Epithelial cell of proximal tubule (primary cell): ENCODE data around the gene CBR1. TPM values are rescaled to one million over a fixed set of nuclear protein-coding genes. Genes with fewer than 3 reads are reported as not detected.
A peak's percentile ranks its signal among the peaks of the same experiment; 100 is the strongest.

ENCODE experiments used
- DNase-seq: peaks from one replicate; pipeline ENCODE4 v3.0.0-alpha.2; 2011; ENCODE audit warnings: low read depth
- H3K4me3 ChIP-seq: 2 replicates; pipeline ENCODE4 v1.5.1; 2011; ENCODE audit warnings: low read depth, mild to moderate bottlenecking, low read length
- total RNA-seq: library from RNA; depleted of rRNA; stranded (reverse); fragments of >200 nt; gene quantifications from 2 replicates; pipeline ENCODE4 v1.2.3, GENCODE V29; 2015
- TF ChIP-seq, protein P1 (sequence below): conservative IDR thresholded peaks from 2 replicates; pipeline ENCODE4 v1.5.1; 2012; ENCODE audit warnings: low read depth, mild to moderate bottlenecking, low read length

CBR1 gene
- 118 and 128 TPM in 2 replicates for total RNA-seq

DNA sequence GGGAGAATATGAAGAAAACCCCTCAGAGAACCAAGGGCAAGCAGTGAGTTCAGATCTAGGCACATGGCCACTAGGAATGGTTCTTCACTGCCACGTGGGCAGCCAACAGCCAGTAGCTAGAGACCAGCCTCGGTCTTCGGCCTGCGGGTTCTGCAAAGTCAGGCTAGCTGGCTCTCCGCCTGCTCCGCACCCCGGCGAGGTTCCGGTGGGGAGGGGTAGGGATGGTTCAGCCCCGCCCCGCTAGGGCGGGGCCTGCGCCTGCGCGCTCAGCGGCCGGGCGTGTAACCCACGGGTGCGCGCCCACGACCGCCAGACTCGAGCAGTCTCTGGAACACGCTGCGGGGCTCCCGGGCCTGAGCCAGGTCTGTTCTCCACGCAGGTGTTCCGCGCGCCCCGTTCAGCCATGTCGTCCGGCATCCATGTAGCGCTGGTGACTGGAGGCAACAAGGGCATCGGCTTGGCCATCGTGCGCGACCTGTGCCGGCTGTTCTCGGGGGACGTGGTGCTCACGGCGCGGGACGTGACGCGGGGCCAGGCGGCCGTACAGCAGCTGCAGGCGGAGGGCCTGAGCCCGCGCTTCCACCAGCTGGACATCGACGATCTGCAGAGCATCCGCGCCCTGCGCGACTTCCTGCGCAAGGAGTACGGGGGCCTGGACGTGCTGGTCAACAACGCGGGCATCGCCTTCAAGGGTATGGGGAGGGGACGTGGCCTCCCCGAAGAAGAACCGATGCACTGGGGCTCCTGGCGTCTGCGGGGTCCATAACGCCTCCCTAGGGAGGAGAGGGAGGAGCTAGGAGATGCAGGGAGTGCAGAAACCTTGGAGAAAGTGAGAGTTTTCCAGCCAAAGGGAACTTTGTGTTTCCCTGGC, at the start of gene CBR1:
Gene CBR1 (plus strand): TSS at position 312 of the 871 bp plus-strand sequence. CDS start 92 bp downstream, at position 404.
- TF ChIP-seq, protein P1, sequence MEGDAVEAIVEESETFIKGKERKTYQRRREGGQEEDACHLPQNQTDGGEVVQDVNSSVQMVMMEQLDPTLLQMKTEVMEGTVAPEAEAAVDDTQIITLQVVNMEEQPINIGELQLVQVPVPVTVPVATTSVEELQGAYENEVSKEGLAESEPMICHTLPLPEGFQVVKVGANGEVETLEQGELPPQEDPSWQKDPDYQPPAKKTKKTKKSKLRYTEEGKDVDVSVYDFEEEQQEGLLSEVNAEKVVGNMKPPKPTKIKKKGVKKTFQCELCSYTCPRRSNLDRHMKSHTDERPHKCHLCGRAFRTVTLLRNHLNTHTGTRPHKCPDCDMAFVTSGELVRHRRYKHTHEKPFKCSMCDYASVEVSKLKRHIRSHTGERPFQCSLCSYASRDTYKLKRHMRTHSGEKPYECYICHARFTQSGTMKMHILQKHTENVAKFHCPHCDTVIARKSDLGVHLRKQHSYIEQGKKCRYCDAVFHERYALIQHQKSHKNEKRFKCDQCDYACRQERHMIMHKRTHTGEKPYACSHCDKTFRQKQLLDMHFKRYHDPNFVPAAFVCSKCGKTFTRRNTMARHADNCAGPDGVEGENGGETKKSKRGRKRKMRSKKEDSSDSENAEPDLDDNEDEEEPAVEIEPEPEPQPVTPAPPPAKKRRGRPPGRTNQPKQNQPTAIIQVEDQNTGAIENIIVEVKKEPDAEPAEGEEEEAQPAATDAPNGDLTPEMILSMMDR = no peak

GRCh38 chr21:36021251-36021837, 48.5 kb upstream of the CBR1 start:
- TF ChIP-seq, protein P1 = no peak
- no peak for DNase-seq
- H3K4me3 ChIP-seq = no peak overlapping the region

More for the DNA sequence above, at the start of gene CBR1:
- peak within 1 kb of the TSS; percentile 97 for H3K4me3 ChIP-seq
- peak; percentile 46 for DNase-seq

- no peak overlapping the region for H3K4me3 ChIP-seq
- no peak for DNase-seq
- TF ChIP-seq, protein P1 = no peak
Observed at GRCh38 chr21:36022427-36023091, 47.3 kb upstream of the CBR1 start.

GRCh38 chr21:36023092-36023480, 46.7 kb upstream of the CBR1 start:
- TF ChIP-seq, protein P1 = no peak
- no peak overlapping the region for H3K4me3 ChIP-seq

GRCh38 chr21:36024782-36025181, 45.0 kb upstream of the CBR1 start:
- TF ChIP-seq, protein P1 = no peak

More at GRCh38 chr21:36023092-36023480, 46.7 kb upstream of the CBR1 start:
- DNase-seq = no peak

GRCh38 chr21:36027347-36027746, 42.5 kb upstream of the CBR1 start:
- no peak for DNase-seq
- TF ChIP-seq, protein P1 = no peak
- H3K4me3 ChIP-seq = no peak overlapping the region

More at GRCh38 chr21:36024782-36025181, 45.0 kb upstream of the CBR1 start:
- H3K4me3 ChIP-seq = no peak overlapping the region
- DNase-seq = no peak
